NCI-H2171 treated with DMSO at 0.1 percent for 48 hours (cell line): ENCODE measurements around the gene GIMAP8.
"Not testable (repeated sequence)": the region's sequence is repeated elsewhere in the genome, so short reads cannot be mapped to it uniquely, and the experiment has no call there.

Experiments
- DNase-seq: peaks from one replicate; lab custom pipeline; 2025; lab: John Stamatoyannopoulos, UW

The GIMAP8 gene

DNA sequence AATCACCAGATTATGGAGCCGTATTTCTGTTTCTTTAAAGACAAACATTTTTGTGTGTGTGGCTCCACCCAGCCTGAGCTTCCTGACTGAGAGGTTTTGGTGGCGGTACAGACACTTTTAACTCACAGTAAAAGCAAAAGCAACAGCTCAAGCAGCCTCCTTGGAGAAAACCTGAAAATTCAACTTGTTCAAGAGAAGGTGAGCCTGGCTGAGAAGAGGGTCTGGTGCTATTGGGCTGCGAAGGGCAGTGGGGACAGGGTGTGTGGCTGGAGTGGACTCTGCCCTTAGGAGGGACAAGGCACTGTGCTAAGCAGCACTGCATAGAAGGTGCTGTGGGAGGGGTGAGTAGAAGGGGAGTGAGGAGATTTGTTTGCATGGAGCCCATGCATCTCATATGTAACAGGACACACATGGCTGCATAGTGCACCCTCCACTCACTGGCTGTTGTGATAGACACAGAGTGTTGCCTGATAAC is 64.4 kb downstream of the GIMAP8 start, which contains the start of gene GIMAP7:
TSS of gene GIMAP7 (plus strand) at position 125 of the 475 bp plus-strand sequence. CDS start 5,103 bp downstream, outside the sequence.
- DNase-seq = no peak

DNA sequence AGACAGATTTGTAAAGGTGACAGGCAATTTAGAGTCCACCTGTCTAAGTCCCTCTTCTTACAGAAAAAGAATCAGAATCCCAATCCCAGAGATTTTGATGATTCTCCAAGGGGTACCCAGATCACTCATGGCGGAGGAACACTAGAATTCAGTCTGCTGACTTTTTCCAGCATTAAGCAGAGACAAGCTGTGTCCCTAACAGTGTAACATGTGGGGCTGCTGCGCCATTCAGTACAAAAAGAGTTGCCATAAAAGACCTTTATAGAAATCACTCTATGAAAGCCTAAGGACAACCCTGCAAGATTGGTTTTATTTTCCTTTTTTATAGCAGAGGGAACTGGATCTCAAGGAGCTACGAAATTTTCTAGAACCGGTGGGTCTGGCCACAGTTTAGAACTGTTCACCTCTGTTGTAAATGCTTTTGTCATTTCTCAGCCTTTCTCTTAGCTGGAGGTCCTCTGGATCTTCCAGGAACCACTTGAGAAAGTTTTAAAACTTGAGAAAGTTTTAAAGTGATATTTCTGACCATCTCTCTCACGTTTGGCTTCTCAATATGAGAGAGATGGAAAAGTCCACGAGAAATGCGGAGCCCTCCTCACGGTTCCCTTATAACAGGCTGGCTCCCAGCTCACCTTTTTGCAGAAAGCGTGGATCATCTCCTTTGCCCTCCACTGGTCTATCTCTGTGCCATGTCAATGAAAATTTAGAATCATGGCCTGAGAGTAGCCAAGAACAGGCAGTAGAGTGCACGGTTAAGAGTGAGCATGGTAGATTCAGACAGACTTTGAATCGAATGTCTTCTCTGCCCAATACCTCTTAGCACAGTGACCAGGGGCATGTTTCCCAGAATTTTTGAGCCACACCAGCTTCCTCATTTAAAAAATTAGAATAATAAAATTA is 65.1 kb downstream of the GIMAP8 start:
- no peak for DNase-seq

DNA sequence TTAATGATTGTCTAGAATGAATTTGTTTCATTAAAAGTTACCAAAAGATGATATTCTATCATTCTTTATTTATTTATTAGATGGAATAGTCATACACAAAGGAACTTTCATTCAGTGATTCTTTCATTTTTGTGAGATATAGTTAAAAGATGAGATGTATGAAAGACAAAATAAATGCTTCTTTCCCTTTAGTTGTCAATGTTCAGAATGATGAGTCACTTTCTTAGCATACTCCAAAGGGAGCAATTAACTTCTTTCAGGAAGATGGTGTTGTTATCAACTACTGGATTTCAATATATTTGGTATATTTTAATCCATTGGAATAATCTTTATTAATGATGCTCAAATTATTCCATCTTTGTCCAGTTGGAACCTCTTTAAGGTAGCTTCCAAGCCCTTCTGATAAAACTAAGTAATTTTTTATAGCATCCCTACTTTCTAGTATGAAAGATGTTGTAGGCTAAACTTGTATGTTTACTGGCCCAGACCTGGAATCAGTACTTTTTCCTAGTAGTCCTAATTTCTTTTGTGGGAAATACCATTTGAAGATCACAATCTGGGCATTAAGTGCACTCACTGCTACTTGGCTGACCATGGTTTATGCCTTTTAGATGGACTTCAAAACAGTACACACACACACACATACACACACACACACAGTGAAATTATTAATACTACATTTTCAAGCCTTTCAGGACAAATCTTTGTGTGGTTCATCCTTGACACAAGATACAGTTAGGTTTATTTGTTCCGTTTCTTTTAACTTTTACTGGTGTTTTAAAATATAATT is 66.7 kb downstream of the GIMAP8 start:
- DNase-seq = no peak

DNA sequence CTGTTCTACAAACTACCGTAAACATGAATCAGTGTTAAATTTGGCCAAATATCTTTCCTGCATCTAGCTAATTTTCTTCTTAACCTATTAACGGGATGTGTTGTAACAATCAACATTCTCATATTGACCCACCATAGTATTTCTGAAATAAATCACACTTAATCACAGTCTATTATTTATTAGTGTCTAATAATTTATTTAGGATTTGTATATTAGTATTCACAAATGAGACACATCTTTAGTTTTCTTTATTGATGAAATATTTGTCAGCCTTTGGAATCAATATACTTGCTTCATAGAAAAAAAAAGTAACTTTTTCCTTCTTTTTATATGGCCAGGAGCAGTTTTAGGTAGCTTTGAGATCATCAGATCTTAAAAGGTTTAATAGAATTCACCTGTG is 68.9 kb downstream of the GIMAP8 start:
- no peak for DNase-seq

DNA sequence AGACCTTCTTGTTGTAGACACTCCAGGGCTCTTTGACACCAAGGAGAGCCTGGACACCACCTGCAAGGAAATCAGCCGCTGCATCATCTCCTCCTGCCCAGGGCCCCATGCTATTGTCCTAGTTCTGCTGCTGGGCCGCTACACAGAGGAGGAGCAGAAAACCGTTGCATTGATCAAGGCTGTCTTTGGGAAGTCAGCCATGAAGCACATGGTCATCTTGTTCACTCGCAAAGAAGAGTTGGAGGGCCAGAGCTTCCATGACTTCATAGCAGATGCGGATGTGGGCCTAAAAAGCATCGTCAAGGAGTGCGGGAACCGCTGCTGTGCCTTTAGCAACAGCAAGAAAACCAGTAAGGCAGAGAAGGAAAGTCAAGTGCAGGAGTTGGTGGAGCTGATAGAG is 69.7 kb downstream of the GIMAP8 start:
- DNase-seq = no peak

DNA sequence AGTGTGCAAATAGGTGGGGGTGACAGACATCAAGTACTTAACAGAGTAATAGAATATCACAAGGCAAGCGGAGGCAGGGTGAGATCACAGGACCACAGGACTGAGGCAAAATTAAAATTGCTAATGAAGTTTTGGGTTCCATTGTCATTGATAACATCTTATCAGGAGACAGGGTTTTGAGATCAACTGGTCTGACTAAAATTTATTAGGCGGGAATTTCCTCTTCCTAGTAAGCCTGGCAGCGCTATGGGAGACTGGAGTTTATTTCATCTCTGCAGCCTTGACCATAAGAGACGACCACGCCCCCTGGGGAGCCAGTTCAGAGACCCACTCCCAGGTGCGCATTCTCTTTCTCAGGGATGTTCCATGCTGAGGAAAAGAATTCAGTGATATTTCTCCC is 72.5 kb downstream of the GIMAP8 start:
- DNase-seq = not testable (repeated sequence)

DNA sequence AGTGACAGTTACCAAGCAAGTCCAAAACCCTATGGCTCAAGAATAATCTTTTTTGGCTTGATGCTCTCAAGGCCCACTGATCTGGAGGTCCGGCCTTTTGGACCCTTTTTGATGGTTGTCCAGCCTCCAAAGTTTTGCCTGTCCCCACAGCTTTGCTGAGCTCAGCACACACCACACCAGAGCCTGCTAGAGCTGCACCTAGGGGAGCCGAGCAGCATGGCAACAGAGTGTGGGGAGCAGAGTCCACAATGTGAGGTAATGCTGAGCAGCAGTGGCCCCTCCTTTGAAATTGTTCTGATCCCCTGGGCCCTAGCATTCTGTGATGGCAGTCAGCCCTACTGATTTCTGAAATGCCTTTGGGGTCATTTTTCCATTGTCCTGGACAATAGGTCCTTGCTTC is 73.6 kb downstream of the GIMAP8 start:
- DNase-seq = no peak
